GM13976 (cell line): ENCODE results near the gene MTHFD2.

ENCODE experiments used
- DNase-seq: peaks from one replicate; pipeline ENCODE4 v3.0.0; 2012; ENCODE audit warnings: low spot score
- in situ Hi-C: fragments of 300-500 bp; cut with MboI; formaldehyde crosslinking; loops from one replicate; pipeline ENCODE4 v1.12.0; 2022; ENCODE audit warnings: low sequenced_read_pairs, mixed read lengths, inconsistent platforms; ENCODE audit not compliant: unreplicated experiment
- TF ChIP-seq, protein P1 (sequence below): IDR thresholded peaks from 2 replicates; pipeline ENCODE4 v1.5.1; 2012; ENCODE audit warnings: borderline replicate concordance, mild to moderate bottlenecking; ENCODE audit not compliant: insufficient read depth; ENCODE audit errors: extremely low read depth, missing control alignments, control extremely low read depth

The MTHFD2 gene

DNA sequence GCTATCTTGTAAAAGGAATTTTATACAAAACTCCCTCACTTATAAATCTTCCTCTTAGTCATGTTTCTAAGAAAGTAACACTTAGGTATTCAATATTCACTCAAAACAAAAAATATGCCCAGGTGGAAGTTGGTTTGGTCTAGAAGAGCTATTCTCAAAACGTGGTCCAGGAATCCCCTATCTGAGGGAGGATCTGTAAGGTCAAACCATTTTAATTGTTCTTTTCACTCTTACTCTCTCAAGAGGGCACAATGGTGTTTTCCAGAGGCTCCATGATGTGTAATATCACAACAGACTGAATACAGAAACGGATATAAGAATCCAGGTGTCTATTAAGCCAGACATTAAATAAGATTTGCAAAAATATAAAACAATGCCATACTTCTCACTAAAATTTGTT is 29.7 kb upstream of the MTHFD2 start:
- peak; percentile 47 for DNase-seq
- TF ChIP-seq, protein P1, sequence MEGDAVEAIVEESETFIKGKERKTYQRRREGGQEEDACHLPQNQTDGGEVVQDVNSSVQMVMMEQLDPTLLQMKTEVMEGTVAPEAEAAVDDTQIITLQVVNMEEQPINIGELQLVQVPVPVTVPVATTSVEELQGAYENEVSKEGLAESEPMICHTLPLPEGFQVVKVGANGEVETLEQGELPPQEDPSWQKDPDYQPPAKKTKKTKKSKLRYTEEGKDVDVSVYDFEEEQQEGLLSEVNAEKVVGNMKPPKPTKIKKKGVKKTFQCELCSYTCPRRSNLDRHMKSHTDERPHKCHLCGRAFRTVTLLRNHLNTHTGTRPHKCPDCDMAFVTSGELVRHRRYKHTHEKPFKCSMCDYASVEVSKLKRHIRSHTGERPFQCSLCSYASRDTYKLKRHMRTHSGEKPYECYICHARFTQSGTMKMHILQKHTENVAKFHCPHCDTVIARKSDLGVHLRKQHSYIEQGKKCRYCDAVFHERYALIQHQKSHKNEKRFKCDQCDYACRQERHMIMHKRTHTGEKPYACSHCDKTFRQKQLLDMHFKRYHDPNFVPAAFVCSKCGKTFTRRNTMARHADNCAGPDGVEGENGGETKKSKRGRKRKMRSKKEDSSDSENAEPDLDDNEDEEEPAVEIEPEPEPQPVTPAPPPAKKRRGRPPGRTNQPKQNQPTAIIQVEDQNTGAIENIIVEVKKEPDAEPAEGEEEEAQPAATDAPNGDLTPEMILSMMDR: no peak
- in situ Hi-C loops: no loop called here

DNA sequence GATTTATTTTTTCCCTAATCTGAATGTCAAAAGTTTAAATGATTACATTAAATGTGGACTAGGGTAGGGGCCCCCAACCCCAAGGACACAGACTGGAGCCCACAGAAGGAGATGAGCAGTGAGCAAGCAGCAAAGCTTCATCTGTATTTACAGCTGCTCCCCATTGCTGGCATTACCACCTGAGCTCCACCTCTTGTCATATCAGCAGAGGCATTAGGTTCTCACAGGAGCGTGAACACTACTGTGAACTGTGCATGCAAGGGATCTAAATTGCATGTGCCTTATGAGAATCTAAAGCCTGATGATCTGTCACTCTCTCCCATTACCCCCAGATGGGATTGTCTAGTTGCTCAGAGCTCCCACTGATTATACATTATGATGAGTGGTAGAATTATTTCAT is 23.5 kb upstream of the MTHFD2 start:
- no peak for DNase-seq
- in situ Hi-C loops: no loop called here
- TF ChIP-seq, protein P1: no peak

DNA sequence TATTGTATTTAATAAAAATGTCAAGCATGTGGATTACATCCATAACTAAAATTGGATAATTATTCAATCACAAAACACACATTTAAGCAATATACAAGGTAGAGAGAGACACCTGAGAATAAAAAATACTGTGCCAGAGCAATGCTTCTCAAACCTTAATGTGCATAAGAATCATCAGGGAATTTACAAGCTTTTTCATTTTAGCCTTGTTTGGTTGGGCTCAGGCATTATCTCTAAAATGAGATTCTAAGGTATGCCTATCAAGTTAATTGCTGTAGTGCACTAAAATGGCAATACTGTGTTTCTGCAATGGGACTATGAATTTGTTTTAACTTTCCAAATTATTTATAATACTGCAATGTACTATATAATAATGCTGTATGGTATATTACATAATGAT is 20.7 kb upstream of the MTHFD2 start:
- in situ Hi-C loops: no loop called here
- TF ChIP-seq, protein P1: no peak
- no peak for DNase-seq

DNA sequence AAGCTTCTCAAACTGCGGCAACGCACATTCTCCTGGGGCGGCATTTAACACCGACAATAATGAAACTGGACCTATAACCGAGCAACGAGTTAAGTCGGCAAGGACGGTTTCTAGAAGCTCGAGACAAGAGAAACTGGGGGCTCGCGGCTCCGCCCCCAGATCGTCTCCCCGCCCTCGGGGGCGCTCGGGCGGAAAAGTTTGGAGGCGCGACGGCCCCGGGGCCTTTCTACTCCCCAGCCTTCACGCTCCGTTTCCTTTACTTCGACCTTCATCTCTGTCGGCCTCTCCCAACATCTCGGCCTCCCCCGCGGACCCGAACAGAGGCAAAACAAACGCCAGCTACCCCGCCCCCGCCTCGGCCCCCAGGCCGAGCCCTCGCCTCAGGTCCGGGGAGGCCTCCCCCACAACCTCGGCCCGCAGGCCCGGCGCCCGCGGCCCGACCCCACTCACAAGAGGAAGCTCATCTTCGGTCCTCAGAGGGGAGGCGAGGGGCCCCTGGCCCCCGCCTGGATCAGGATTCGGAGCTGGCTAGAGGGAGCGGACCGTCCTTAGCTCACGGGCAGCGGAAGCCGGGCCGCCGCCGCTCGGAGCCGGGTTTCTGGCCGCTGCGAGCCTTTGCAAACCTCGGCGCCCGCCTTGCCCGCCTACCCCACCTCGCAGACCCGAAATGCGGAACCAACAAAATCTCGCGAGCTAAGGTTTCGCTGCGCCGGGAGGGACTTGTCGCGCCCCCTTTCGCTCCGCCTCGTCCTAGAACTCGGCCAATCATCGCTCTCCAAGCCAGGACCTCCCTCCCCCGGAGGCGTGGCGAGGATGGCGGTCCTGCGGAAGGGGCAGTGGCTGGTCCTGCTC is 20.0 kb upstream of the MTHFD2 start, which contains the start of gene MOB1A:
TSS of gene MOB1A (minus strand) at position 669 of the 852 bp plus-strand sequence. CDS start at position 464, 205 bp downstream.
- DNase-seq: peak; percentile 94
- TF ChIP-seq, protein P1: no peak
- in situ Hi-C loops: no loop called here

DNA sequence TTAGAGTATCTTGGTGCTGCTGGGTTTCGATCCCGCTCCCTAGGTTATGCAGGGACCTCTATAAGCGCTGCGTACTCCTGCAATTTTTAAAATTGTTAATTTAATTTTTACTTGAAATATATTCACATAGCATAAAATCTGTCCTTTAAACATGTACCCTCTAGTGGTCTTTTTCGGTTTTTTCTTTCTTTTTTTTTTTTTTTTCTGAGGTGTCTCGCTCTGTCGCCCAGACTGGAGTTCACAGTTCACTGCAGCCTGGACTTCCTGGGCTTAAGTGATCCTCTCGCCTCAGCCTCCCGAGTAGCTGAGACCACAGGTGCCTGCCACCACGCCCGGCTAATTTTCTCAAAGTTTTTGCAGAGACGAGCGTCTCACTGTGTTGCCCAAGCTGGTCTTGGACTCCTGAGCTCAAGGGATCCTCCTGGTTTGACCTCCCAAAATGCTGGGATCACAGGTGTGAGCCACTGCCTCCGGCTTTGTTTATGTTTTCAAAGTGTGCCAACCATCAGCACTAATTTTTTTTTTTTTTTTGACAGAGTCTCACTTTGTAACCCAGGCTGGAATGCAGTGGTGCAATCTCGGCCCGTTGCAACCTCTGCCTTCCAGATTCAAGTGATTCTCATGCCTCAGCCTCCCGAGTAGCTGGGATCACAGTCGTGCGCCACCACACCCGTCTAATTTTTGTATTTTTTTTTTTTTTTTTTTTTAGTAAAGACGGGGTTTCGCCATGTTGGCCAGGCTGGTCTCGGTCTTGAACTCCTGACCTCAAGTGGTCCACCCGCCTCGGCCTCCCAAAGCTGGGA is 19.2 kb upstream of the MTHFD2 start:
- in situ Hi-C loops: no loop called here
- no peak for DNase-seq

DNA sequence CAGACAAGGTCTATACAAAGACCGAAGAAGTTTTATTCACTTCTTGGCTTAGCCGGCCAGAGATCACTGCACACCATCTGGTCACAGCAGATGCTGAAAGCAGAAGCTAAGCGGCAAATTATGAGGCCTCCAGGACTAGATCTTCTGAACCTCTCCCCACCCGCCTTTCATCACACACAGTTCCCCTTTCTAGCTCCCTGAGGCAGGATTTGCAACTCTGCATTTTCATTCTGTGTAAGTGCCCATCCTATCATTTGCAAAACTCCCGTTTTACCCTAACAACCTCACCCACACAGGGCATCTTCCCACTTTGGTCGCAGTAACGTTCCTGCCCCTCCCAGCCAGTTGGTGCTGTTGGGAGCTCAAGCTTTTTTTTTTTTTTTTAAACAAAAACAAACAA is 16.7 kb upstream of the MTHFD2 start:
- in situ Hi-C loops: no loop called here
- DNase-seq: peak; percentile 57
- TF ChIP-seq, protein P1: no peak

More for the DNA sequence above, 19.2 kb upstream of the MTHFD2 start:
- TF ChIP-seq, protein P1: no peak
